HCT116 (cell line): ENCODE results near the gene AMBRA1. TPM values are rescaled to one million over a fixed set of nuclear protein-coding genes. Genes with fewer than 3 reads are reported as not detected.

Source experiments
- ATAC-seq: fragments of 200-7000 bp; cut with Tn5 transposase; 2 replicates; pipeline ENCODE4 v1.9.1; 2020; ENCODE audit warnings: mild to moderate bottlenecking, moderate library complexity
- BruUV-seq: library from RNA; stranded (reverse); fragments of 400-500 nt; replicated peaks from 2 replicates; lab custom pipeline; 2021; lab: Mats Ljungman, UMichigan
- CTCF ChIA-PET: fragments of 300-600 bp; sonication (Branson Sonifier 250); formaldehyde crosslinking; loops from one replicate; lab custom pipeline; 2021; ENCODE audit warnings: antibody characterized with exemption; lab: Charles Lee
- POLR2A ChIA-PET: fragments of 300-600, 350-600 bp; sonication (Branson Sonifier 250); formaldehyde crosslinking; loops from one replicate; lab custom pipeline; 2021; ENCODE audit warnings: antibody characterized with exemption; lab: Charles Lee
- RAD21 ChIA-PET, 2 experiments: fragments of 300-600 bp; sonication (Branson Sonifier 250); formaldehyde crosslinking; loops; one replicate each; lab custom pipeline; 2023; ENCODE audit warnings: low total read pairs in 2 of 2; ENCODE audit not compliant: uncharacterized antibody in 2 of 2, unreplicated experiment in 2 of 2, low non-redundant PET in 1 of 2; lab: Charles Lee
- DNase-seq: peaks from one replicate; pipeline ENCODE4 v3.0.0-alpha.2; 2010; ENCODE audit warnings: low read depth, low spot score
- H2AFZ ChIP-seq: fragments of 200-600 bp; shearing (Covaris generic), sonication (generic); 2 replicates; pipeline ENCODE4 v1.6.1; 2017; ENCODE audit warnings: low read depth, mixed run types, mixed read lengths, antibody characterized with exemption, low read length; ENCODE audit not compliant: poor library complexity, severe bottlenecking
- H3K27ac ChIP-seq: 2 replicates; pipeline ENCODE4 v1.5.1; 2012; ENCODE audit warnings: low read depth, low read length
- H3K27me3 ChIP-seq: fragments of 200-600 bp; sonication (generic); 2 replicates; pipeline ENCODE4 v1.6.1; 2016; ENCODE audit warnings: mixed run types, low read length, mixed read lengths; ENCODE audit not compliant: insufficient read depth
- H3K36me3 ChIP-seq, 2 experiments: fragments of 200-500 bp in 1 of 2; fragments of 200-600 bp in 1 of 2; sonication (Bioruptor generic) in 1 of 2; sonication (generic) in 1 of 2; 2 replicates each; pipeline versions ENCODE4 v1.5.1 to v1.6.1; 2014 to 2016; ENCODE audit warnings: low read length in 2 of 2, inconsistent platforms in 1 of 2, mixed read lengths in 1 of 2, mixed run types in 1 of 2; ENCODE audit not compliant: insufficient read depth in 2 of 2, control insufficient read depth in 1 of 2
- H3K4me1 ChIP-seq, 2 experiments: fragments of 200-600 bp in 1 of 2; sonication (generic) in 1 of 2; 2 replicates each; pipeline versions ENCODE4 v1.5.1 to v1.6.1; 2012 to 2017; ENCODE audit warnings: low read length in 2 of 2, inconsistent platforms in 1 of 2, mild to moderate bottlenecking in 1 of 2, mixed read lengths in 1 of 2, mixed run types in 1 of 2, moderate library complexity in 1 of 2; ENCODE audit not compliant: insufficient read depth in 2 of 2, control insufficient read depth in 1 of 2
- H3K4me2 ChIP-seq: fragments of 200-600 bp; sonication (generic); 2 replicates; pipeline ENCODE4 v1.6.1; 2017; ENCODE audit warnings: mixed run types, low read length, mixed read lengths
- H3K4me3 ChIP-seq, 2 experiments: fragments of 200-600 bp in 1 of 2; sonication (generic) in 1 of 2; replicated peaks in 1 of 2; 2 replicates each; pipeline ENCODE4 v1.5.1; 2011 to 2016; ENCODE audit warnings: low read length in 2 of 2, control low read depth in 1 of 2, low read depth in 1 of 2, mild to moderate bottlenecking in 1 of 2, mixed read lengths in 1 of 2, mixed run types in 1 of 2
- H3K79me2 ChIP-seq: fragments of 200-600 bp; sonication (generic); 2 replicates; pipeline ENCODE4 v1.6.1; 2017; ENCODE audit warnings: mild to moderate bottlenecking, mixed run types, low read length, moderate library complexity, mixed read lengths; ENCODE audit not compliant: insufficient read depth
- H3K9ac ChIP-seq: fragments of 200-600 bp; sonication (generic); 2 replicates; pipeline ENCODE4 v1.6.1; 2016; ENCODE audit warnings: low read length, mixed read lengths
- H3K9me2 ChIP-seq: fragments of 200-600 bp; sonication (generic), shearing (Covaris generic); 2 replicates; pipeline ENCODE4 v1.6.1; 2017; ENCODE audit warnings: mixed run types, mild to moderate bottlenecking, moderate library complexity; ENCODE audit not compliant: insufficient read depth
- H3K9me3 ChIP-seq, 2 experiments: fragments of 200-500 bp in 1 of 2; fragments of 200-600 bp in 1 of 2; sonication (Bioruptor generic) in 1 of 2; sonication (generic) in 1 of 2; 2 replicates each; pipeline ENCODE4 v1.6.1; 2014 to 2017; ENCODE audit warnings: low read length in 2 of 2, mixed read lengths in 2 of 2, inconsistent platforms in 1 of 2, low read depth in 1 of 2, mild to moderate bottlenecking in 1 of 2, mixed run types in 1 of 2, moderate library complexity in 1 of 2; ENCODE audit not compliant: control insufficient read depth in 1 of 2, insufficient read depth in 1 of 2
- H4K20me1 ChIP-seq: fragments of 200-600 bp; sonication (generic), shearing (Covaris generic); 2 replicates; pipeline ENCODE4 v1.6.1; 2017; ENCODE audit warnings: mixed run types, mild to moderate bottlenecking, moderate library complexity; ENCODE audit not compliant: insufficient read depth
- CBX3 ChIP-seq: IDR thresholded peaks from 2 replicates; pipeline ENCODE4 v1.6.1; 2012; ENCODE audit warnings: low read depth
- CTCF ChIP-seq, 3 experiments: fragments of 200-600 bp in 1 of 3; sonication (generic) in 1 of 3; IDR thresholded peaks in 2 of 3; conservative IDR thresholded peaks in 1 of 3; 2 replicates each; pipeline ENCODE4 v1.5.1; 2012 to 2017; ENCODE audit warnings: low read depth in 2 of 3, low read length in 2 of 3, antibody characterized with exemption in 1 of 3, borderline replicate concordance in 1 of 3, control low read depth in 1 of 3, mild to moderate bottlenecking in 1 of 3, mixed read lengths in 1 of 3, mixed run types in 1 of 3, moderate library complexity in 1 of 3; ENCODE audit not compliant: insufficient read depth in 1 of 3
- RAD21 ChIP-seq: IDR thresholded peaks from 2 replicates; pipeline ENCODE4 v1.6.1; 2012; ENCODE audit warnings: low read depth, mild to moderate bottlenecking
- REST ChIP-seq: IDR thresholded peaks from 2 replicates; pipeline ENCODE4 v1.6.1; 2012; ENCODE audit warnings: low read depth
- intact Hi-C: fragments of 100-400 bp; cut with micrococcal nuclease; formaldehyde crosslinking; loops from 2 replicates; pipeline ENCODE4 v1.10.0; 2022
- total RNA-seq: library from RNA; stranded (reverse); gene quantifications from one replicate; pipeline ENCODE4 v1.2.1, GENCODE V29; 2021; ENCODE audit not compliant: unreplicated experiment

Gene AMBRA1
- total RNA-seq, 1 experiment from 2014 or later, result 22.7 TPM

GRCh38 chr11:46498179-46498578 lies 95.6 kb downstream of the AMBRA1 start (continued):
- no peak for TF ChIP-seq CTCF (IDR thresholded peaks at IDR 0.05 in 2 of 3, conservative IDR thresholded peaks at IDR 0.05 in 1 of 3; ENCODE audit: borderline replicate concordance in 1 of 3, insufficient read depth in 1 of 3, low read depth in 2 of 3, low read length in 2 of 3)
- TF ChIP-seq RAD21, result no peak
- no peak for TF ChIP-seq CBX3

GRCh38 chr11:46497498-46497897 lies 96.3 kb downstream of the AMBRA1 start:
- peaks cover 0 to 2% of the 10 kb centered on the region in 2 experiments; a peak in 2 of 4 replicates for H3K36me3 ChIP-seq
- POLR2A ChIA-PET, result no interaction called here

More at GRCh38 chr11:46497498-46497897, 96.3 kb downstream of the AMBRA1 start:
- no peak overlapping the region for H2AFZ ChIP-seq
- H3K9ac ChIP-seq, result no peak overlapping the region
- H3K27me3 ChIP-seq, result no peaks in the 10 kb centered on the region
- ATAC-seq (no peak), DNase-seq (no peak)
- TF ChIP-seq CBX3, result no peak
- TF ChIP-seq REST, result no peak
- no peaks in the 10 kb centered on the region for H3K79me2 ChIP-seq
- no peak overlapping the region for H3K27ac ChIP-seq
- intact Hi-C loops, result no loop called here
- H3K4me1 ChIP-seq, result peaks cover 0 to 5% of the 10 kb centered on the region in 2 experiments; a peak in 3 of 4 replicates
- H3K9me2 ChIP-seq, result no peaks in the 10 kb centered on the region
- ChIA-PET CTCF (no interaction called here), RAD21 (no interaction called here)
- H3K9me3 ChIP-seq, result no peaks in the 10 kb centered on the region
- no peak overlapping the region for H3K4me3 ChIP-seq
- BruUV-seq, result no TSS peak
- no peaks in the 10 kb centered on the region for H4K20me1 ChIP-seq
- H3K4me2 ChIP-seq, result no peak overlapping the region
